Sigmoid colon (tissue), 7 donors: ENCODE measurements around the gene CERS6. TPM values are rescaled to one million over a fixed set of nuclear protein-coding genes. Genes with fewer than 3 reads are reported as not detected.

Experiments
- DNase-seq: peaks from one replicate; pipeline ENCODE4 v3.0.0-alpha.2; 2019
- H3K27ac ChIP-seq, 4 donors: fragments of 200-600 bp; sonication (generic); one replicate each; pipeline ENCODE4 v1.5.1; 2016 to 2019; ENCODE audit warnings: mild to moderate bottlenecking in 1 of 4
- H3K27me3 ChIP-seq, 3 donors: fragments of 200-600 bp; sonication (generic); one replicate each; pipeline ENCODE4 v1.5.1; 2019; ENCODE audit warnings: mild to moderate bottlenecking in 1 of 3
- H3K36me3 ChIP-seq, 4 donors: fragments of 200-600 bp; sonication (generic); one replicate each; pipeline ENCODE4 v1.5.1; 2016 to 2019
- H3K4me1 ChIP-seq, 4 donors: fragments of 200-600 bp; sonication (generic); one replicate each; pipeline ENCODE4 v1.5.1; 2017 to 2019
- H3K4me3 ChIP-seq, 4 donors: fragments of 200-600 bp; sonication (generic); one replicate each; pipeline ENCODE4 v1.5.1; 2017 to 2019; ENCODE audit warnings: mild to moderate bottlenecking in 2 of 4, moderate library complexity in 1 of 4
- H3K9me3 ChIP-seq, 4 donors: fragments of 200-600 bp in 3 of 4; sonication (generic) in 3 of 4; one replicate each; pipeline versions ENCODE4 v1.5.1 to v1.6.1; 2013 to 2019
- EP300 ChIP-seq, 4 donors: sonication (generic); formaldehyde crosslinking; IDR thresholded peaks; one replicate each; pipeline ENCODE4 v1.6.1; 2017; ENCODE audit warnings: antibody characterized with exemption in 4 of 4
- POLR2A ChIP-seq, 2 donors: fragments of 450-650 bp; IDR thresholded peaks; one replicate each; pipeline ENCODE4 v1.6.1; 2016; ENCODE audit warnings: antibody characterized with exemption in 2 of 2, mild to moderate bottlenecking in 2 of 2, moderate library complexity in 2 of 2
- POLR2AphosphoS5 ChIP-seq, 4 donors: sonication (generic); formaldehyde crosslinking; IDR thresholded peaks; one replicate each; pipeline ENCODE4 v1.6.1; 2017; ENCODE audit warnings: antibody characterized with exemption in 4 of 4
- WGBS, 2 donors: extraction: QIAGEN DNeasy Blood & Tissue Kit; methylation state at CpG; one replicate each; pipeline ENCODE4 v1.1.7; 2013; 5-methylcytosine and 5-hydroxymethylcytosine counted together
- intact Hi-C: fragments of 100-400 bp; cut with DNase I; formaldehyde crosslinking; loops from one replicate; pipeline ENCODE4 v1.15.1; 2023
- polyA plus RNA-seq, 3 donors: library from polyadenylated mRNA; stranded (reverse); fragments of 200-250 nt; gene quantifications; one replicate each; pipeline ENCODE4 v1.2.3, GENCODE V29; 2013
- total RNA-seq, 4 donors: library from RNA; depleted of rRNA; stranded (reverse); fragments of >200 nt; gene quantifications; one replicate each; pipeline ENCODE4 v1.1.0, GENCODE V29; 2016
- TF ChIP-seq, protein P1 (sequence below), 4 experiments: fragments of 450-650 bp in 3 of 4; fragments of 200-600 bp in 1 of 4; IDR thresholded peaks; one replicate each; pipeline ENCODE4 v1.5.1; 2016 to 2019; ENCODE audit warnings: antibody characterized with exemption in 4 of 4, mild to moderate bottlenecking in 3 of 4, moderate library complexity in 2 of 4
- donor health status: healthy with polysubstance abuse.
- donor health status: Bipolar disorder and iron deficiency.
- donor health status: healthy.

The CERS6 gene
- total and polyA plus RNA-seq, 7 donors = 4.4 to 21.0 (median 11.2) TPM

DNA sequence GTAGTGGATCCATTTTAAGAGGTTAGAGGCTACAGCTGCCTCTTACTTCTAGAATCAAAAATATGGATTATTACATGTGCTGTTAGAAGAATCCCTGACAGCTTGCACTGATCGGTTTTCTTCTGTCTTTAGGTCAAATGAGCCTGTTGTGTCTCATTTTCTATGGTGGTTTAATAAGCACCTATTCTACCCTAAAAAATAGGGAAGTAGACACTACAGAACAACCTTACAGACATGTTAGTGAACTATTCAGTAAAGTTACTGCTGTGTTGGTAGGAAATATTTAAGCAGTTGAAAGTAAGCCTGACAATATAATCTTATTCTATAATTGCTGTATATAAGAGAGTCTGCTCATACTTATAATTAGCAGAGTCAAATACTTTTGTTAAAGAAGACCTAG lies 177.8 kb downstream of the CERS6 start:
- Histone ChIP-seq H3K36me3 (no peaks in the 10 kb centered on the region), H3K4me3 (no peak overlapping the region), H3K27me3 (no peaks in the 10 kb centered on the region), H3K27ac (peak overlapping the region; percentile 62 to 84 (median 70)), H3K4me1 (peaks cover 0 to 55% (median 45%) of the 10 kb centered on the region in 4 donors), H3K9me3 (no peaks in the 10 kb centered on the region)
- DNase-seq = no peak
- intact Hi-C loops = no loop called here
- TF ChIP-seq POLR2AphosphoS5 (IDR thresholded peaks at IDR 0.05) (no peak), POLR2A (IDR thresholded peaks at IDR 0.05) (no peak)
- TF ChIP-seq, protein P1, sequence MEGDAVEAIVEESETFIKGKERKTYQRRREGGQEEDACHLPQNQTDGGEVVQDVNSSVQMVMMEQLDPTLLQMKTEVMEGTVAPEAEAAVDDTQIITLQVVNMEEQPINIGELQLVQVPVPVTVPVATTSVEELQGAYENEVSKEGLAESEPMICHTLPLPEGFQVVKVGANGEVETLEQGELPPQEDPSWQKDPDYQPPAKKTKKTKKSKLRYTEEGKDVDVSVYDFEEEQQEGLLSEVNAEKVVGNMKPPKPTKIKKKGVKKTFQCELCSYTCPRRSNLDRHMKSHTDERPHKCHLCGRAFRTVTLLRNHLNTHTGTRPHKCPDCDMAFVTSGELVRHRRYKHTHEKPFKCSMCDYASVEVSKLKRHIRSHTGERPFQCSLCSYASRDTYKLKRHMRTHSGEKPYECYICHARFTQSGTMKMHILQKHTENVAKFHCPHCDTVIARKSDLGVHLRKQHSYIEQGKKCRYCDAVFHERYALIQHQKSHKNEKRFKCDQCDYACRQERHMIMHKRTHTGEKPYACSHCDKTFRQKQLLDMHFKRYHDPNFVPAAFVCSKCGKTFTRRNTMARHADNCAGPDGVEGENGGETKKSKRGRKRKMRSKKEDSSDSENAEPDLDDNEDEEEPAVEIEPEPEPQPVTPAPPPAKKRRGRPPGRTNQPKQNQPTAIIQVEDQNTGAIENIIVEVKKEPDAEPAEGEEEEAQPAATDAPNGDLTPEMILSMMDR (IDR thresholded peaks at IDR 0.05) = no peak
- 82 to 83% methylated on average over 1 of the region's 1 CpG for WGBS, 2 donors

DNA sequence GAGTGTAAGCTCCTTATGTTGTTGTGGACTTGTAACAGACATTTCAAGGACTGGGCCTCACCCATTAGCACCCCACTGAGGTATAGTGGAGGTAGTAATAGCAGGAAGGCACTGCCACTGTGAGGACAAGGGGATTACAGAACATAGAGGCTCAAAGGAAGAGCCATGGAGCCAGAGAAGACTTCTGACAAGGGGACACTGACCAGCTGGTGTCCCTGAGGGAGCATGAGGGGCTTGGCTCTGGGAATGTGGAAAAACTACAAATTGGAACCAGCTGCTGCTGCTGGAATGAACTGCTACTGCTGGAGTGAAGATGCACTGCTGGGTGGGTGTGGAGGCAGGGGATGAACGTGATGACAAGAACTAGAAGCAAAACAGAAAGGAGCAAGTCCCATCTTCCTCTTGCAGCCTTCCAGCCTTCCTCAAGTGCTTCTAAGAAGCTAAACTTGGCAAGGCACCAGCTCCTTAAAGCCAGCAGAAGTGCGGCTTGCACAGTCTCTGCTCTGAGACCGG lies 179.0 kb downstream of the CERS6 start:
- Histone ChIP-seq H3K4me1 (peaks cover 0 to 66% (median 57%) of the 10 kb centered on the region in 4 donors), H3K27me3 (no peaks in the 10 kb centered on the region), H3K36me3 (no peaks in the 10 kb centered on the region), H3K9me3 (no peaks in the 10 kb centered on the region), H3K27ac (peak overlapping the region; percentile 62 to 84 (median 70)), H3K4me3 (no peak overlapping the region)
- TF ChIP-seq POLR2AphosphoS5 (IDR thresholded peaks at IDR 0.05) (peak; percentile 14 to 80 (median 58)), EP300 (IDR thresholded peaks at IDR 0.05) (peak in 2 of 4 donors; percentile 14 to 22), POLR2A (IDR thresholded peaks at IDR 0.05) (no peak)
- TF ChIP-seq, protein P1 (IDR thresholded peaks at IDR 0.05) = no peak
- intact Hi-C loops = loop anchor here (5.0 kb wide), 2 partner anchors 67 to 178 kb away; partner anchors contain the start of gene CERS6
- WGBS, 2 donors = 11 to 25% methylated on average over 3 of the region's 3 CpGs
- DNase-seq = peak; percentile 93

DNA sequence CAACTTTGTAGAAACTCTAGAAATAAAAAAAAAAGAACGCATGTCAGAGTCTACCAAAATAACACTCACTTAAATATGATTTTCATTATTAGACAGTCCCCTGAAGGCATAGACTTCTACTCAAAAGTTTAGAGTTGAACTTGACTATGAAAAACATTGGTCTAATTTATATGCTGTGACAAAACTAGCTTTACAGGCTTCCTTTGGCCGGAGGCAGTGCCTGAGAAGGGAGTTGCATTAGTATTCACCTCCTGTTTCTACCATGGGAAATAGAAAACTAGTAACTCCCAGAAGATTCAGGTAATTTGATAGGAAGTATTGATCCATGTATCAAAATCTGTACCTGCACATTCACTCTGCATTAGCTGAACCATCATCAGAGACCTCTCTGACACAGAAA lies 182.9 kb downstream of the CERS6 start:
- H3K9me3 ChIP-seq = no peaks in the 10 kb centered on the region
- H3K4me3 ChIP-seq = no peak overlapping the region
- 51 to 77% methylated on average over 2 of the region's 2 CpGs for WGBS, 2 donors
- H3K27ac ChIP-seq = peak overlapping the region; percentile 70 to 81 (median 74)
- H3K36me3 ChIP-seq = no peaks in the 10 kb centered on the region
- intact Hi-C loops = loop anchor here (5.0 kb wide), 2 partner anchors 63 to 182 kb away; partner anchors contain the start of gene CERS6
- no peaks in the 10 kb centered on the region for H3K27me3 ChIP-seq
- H3K4me1 ChIP-seq = peaks cover 0 to 52% (median 42%) of the 10 kb centered on the region in 4 donors
- TF ChIP-seq POLR2A (IDR thresholded peaks at IDR 0.05) (no peak), POLR2AphosphoS5 (IDR thresholded peaks at IDR 0.05) (no peak), EP300 (IDR thresholded peaks at IDR 0.05) (no peak)
- TF ChIP-seq, protein P1 (IDR thresholded peaks at IDR 0.05) = no peak
- DNase-seq = no peak

DNA sequence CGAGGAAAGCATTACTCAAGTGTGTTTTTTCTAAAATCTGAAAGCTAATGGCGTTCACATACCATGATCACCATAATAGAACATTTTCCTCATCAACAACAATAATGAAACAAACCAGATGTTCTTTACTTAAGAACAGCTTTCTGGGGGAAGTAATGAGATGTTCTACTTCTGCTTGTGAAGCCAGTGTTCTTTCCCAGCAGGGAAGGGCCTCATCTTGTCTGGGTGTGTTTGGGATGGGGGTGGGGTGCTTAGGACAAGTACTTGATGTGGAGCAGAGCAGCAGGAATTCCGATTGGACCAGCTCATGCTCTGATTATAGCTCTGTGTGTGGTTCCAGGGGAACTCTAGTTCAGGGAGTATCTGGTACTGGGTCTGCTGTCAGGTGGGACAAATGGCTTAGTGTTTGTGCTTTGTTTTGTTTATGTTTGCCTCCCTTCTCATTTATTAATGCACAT lies 183.4 kb downstream of the CERS6 start:
- intact Hi-C loops = loop anchor here (5.0 kb wide), 2 partner anchors 63 to 182 kb away; partner anchors contain the start of gene CERS6
- no peaks in the 10 kb centered on the region for H3K36me3 ChIP-seq
- TF ChIP-seq EP300 (IDR thresholded peaks at IDR 0.05) (peak in 3 of 4 donors; percentile 65 to 74 (median 68)), POLR2AphosphoS5 (IDR thresholded peaks at IDR 0.05) (peak; percentile 67 to 88 (median 84)), POLR2A (IDR thresholded peaks at IDR 0.05) (no peak)
- TF ChIP-seq, protein P1 (IDR thresholded peaks at IDR 0.05) = no peak
- H3K27ac ChIP-seq = peak overlapping the region; percentile 70 to 81 (median 74)
- no peak overlapping the region for H3K4me3 ChIP-seq
- peak; percentile 96 for DNase-seq
- H3K9me3 ChIP-seq = no peaks in the 10 kb centered on the region
- WGBS, 2 donors = 62 to 72% methylated on average over 3 of the region's 3 CpGs
- H3K4me1 ChIP-seq = peaks cover 0 to 48% (median 37%) of the 10 kb centered on the region in 4 donors
- H3K27me3 ChIP-seq = no peaks in the 10 kb centered on the region
